K562 (cell line): Measurements from ENCODE around the gene PPTC7. TPM values are rescaled to one million over a fixed set of nuclear protein-coding genes. Genes with fewer than 3 reads are reported as not detected.

ENCODE experiments used
- CBFA2T2 ChIP-seq: fragments of 450-650 bp; conservative IDR thresholded peaks from 2 replicates; pipeline ENCODE4 v1.6.1; 2017; ENCODE audit warnings: mild to moderate bottlenecking
- CBX8 ChIP-seq: fragments of 200-600 bp; sonication (generic); IDR thresholded peaks from 2 replicates; pipeline ENCODE4 v1.6.1; 2012; ENCODE audit warnings: borderline replicate concordance, mixed run types, low read depth, mild to moderate bottlenecking, moderate library complexity, mixed read lengths, low read length, control low read depth, inconsistent platforms; ENCODE audit not compliant: poor library complexity, severe bottlenecking; ENCODE audit errors: extremely low read depth
- CCAR2 ChIP-seq: fragments of 200-400 bp; formaldehyde crosslinking; IDR thresholded peaks from 2 replicates; pipeline ENCODE4 v1.6.1; 2017; ENCODE audit warnings: mild to moderate bottlenecking, low read depth, low read length
- CGGBP1 ChIP-seq: fragments of 250-450 bp; sonication (Bioruptor Pico); IDR thresholded peaks from 2 replicates; pipeline ENCODE4 v1.9.0; 2021; ENCODE audit warnings: mild to moderate bottlenecking
- CHD7 ChIP-seq: fragments of 200-600 bp; sonication (generic); IDR thresholded peaks from one replicate; pipeline ENCODE4 v1.6.1; 2012; ENCODE audit warnings: mild to moderate bottlenecking, low read depth, low read length, inconsistent platforms
- FOSL1 ChIP-seq: fragments of 200-800 bp; sonication (Bioruptor generic); conservative IDR thresholded peaks from 2 replicates; pipeline ENCODE4 v1.6.1; 2016; ENCODE audit warnings: missing genetic modification characterization, missing compliant biosample characterization
- HEY1 ChIP-seq: fragments of 250-450 bp; sonication (Bioruptor Pico); IDR thresholded peaks from 2 replicates; pipeline ENCODE4 v1.5.0; 2020; ENCODE audit warnings: mild to moderate bottlenecking, moderate library complexity, borderline replicate concordance
- HNRNPUL1 ChIP-seq: fragments of 200-400 bp; formaldehyde crosslinking; IDR thresholded peaks from 2 replicates; pipeline ENCODE4 v1.6.1; 2017; ENCODE audit warnings: low read length
- MYBL2 ChIP-seq, 2 experiments: fragments of 450-650 bp in 1 of 2; sonication (generic) in 1 of 2; formaldehyde crosslinking in 1 of 2; IDR thresholded peaks; 2 replicates each; pipeline versions ENCODE4 v1.6.1 to v1.8.1; 2017 to 2022; ENCODE audit warnings: borderline replicate concordance in 1 of 2, inconsistent platforms in 1 of 2, low read depth in 1 of 2, mild to moderate bottlenecking in 1 of 2, missing genetic modification reagents in 1 of 2, moderate library complexity in 1 of 2
- SRSF7 ChIP-seq: fragments of 200-400 bp; formaldehyde crosslinking; optimal IDR thresholded peaks from 2 replicates; pipeline ENCODE3; 2017; ENCODE audit warnings: mild to moderate bottlenecking, low read depth, low read length
- ZBTB33 ChIP-seq: sonication (generic); formaldehyde crosslinking; IDR thresholded peaks from 2 replicates; pipeline ENCODE4 v1.8.1; 2023; ENCODE audit warnings: mild to moderate bottlenecking, missing genetic modification reagents
- ZNF586 ChIP-seq: fragments of 450-650 bp; formaldehyde crosslinking; conservative IDR thresholded peaks from 2 replicates; pipeline ENCODE4 v1.4.0; 2020; ENCODE audit warnings: mild to moderate bottlenecking, moderate library complexity
- polyA plus RNA-seq, 8 experiments: library from polyadenylated mRNA; depleted of rRNA in 4 of 8; stranded (reverse) in 5 of 8; unstranded in 3 of 8; fragments of >200 nt; fragmentation: Nextera tagmentation in 2 of 8; fragmentation: Illumina TruSeq in 1 of 8; extraction: Ambion mirVana in 2 of 8; extraction: Trizol in 1 of 8; gene quantifications; 2 replicates each; pipeline versions ENCODE4 v1.2.1 to v1.2.3, GENCODE V29; 2011 to 2014; ENCODE audit warnings: inconsistent platforms in 1 of 8, missing spikeins in 1 of 8
- total RNA-seq, 7 experiments: library from RNA; depleted of rRNA in 6 of 7; stranded (reverse); fragments of >200 nt in 6 of 7; fragmentation: Illumina TruSeq in 2 of 7; extraction: Trizol in 2 of 7; gene quantifications; 2 replicates each; pipeline versions ENCODE4 v1.2.1 to v1.2.3, GENCODE V29; 2011 to 2021; ENCODE audit warnings: low replicate concordance in 1 of 7

PPTC7 gene
- total and polyA plus RNA-seq, 9 of the 15 experiments (the other 6 are each of a cell fraction or from before 2014, with no cell fraction given): 2.6 to 23.1 (median 11.9) TPM

GRCh38 chr12:110501752-110502738, 81.1 kb downstream of the PPTC7 start, which contains the start of the genes RAD9B and VPS29 (continued):
- peak; percentile 94 for TF ChIP-seq ZBTB33 (CRISPR knock-in tag)
- no peak for TF ChIP-seq CBFA2T2
- TF ChIP-seq CGGBP1 (CRISPR knock-in tag): no peak
- no peak for TF ChIP-seq ZNF586
- TF ChIP-seq CCAR2: no peak
- peak; percentile 90 for TF ChIP-seq MYBL2 (IDR thresholded peaks at IDR 0.05; ENCODE audit: low read depth)
- no peak for TF ChIP-seq MYBL2 (CRISPR knock-in tag; IDR thresholded peaks at IDR 0.05; ENCODE audit: borderline replicate concordance)
- no peak for TF ChIP-seq CBX8
- no peak for TF ChIP-seq HNRNPUL1
- peak; percentile 52 for TF ChIP-seq FOSL1 (tag)
- TF ChIP-seq SRSF7: no peak
- TF ChIP-seq CHD7: no peak
- no peak for TF ChIP-seq HEY1 (CRISPR knock-in tag)
